T-helper 17 cell (primary cell): ENCODE measurements around the gene LGALS9B. TPM values are rescaled to one million over a fixed set of nuclear protein-coding genes. Genes with fewer than 3 reads are reported as not detected.
"Not testable (repeated sequence)": the region's sequence is repeated elsewhere in the genome, so short reads cannot be mapped to it uniquely, and the experiment has no call there.

Experiments
- ATAC-seq: fragments of 150-1000 bp; cut with Tn5 transposase; 2 replicates; pipeline ENCODE4 v1.10.0; 2021; ENCODE audit warnings: mild to moderate bottlenecking, moderate library complexity
- DNase-seq, 3 donors: peaks; one replicate each; pipeline versions ENCODE4 v3.0.0 to v3.0.0-alpha.2; 2020 to 2021
- H3K9me3 ChIP-seq: one replicate; pipeline ENCODE4 v1.7.0; 2013; ENCODE audit warnings: low read length, mild to moderate bottlenecking; ENCODE audit not compliant: control insufficient read depth, poor library complexity, severe bottlenecking
- H3K27ac Mint-ChIP-seq: one replicate; pipeline ENCODE4 v1.8.0; 2022; ENCODE audit warnings: mild to moderate bottlenecking, moderate library complexity, mixed read lengths
- H3K27me3 Mint-ChIP-seq: one replicate; pipeline ENCODE4 v1.8.0; 2022; ENCODE audit warnings: mixed read lengths
- H3K36me3 Mint-ChIP-seq: one replicate; pipeline ENCODE4 v1.8.0; 2022; ENCODE audit warnings: low read depth, mixed read lengths
- H3K4me1 Mint-ChIP-seq: one replicate; pipeline ENCODE4 v1.8.0; 2022; ENCODE audit warnings: mild to moderate bottlenecking, mixed read lengths
- H3K4me3 Mint-ChIP-seq: one replicate; pipeline ENCODE4 v1.8.0; 2022; ENCODE audit warnings: mild to moderate bottlenecking, moderate library complexity, mixed read lengths
- total RNA-seq, 4 donors: library from RNA in 2 of 4; stranded (reverse) in 2 of 4; gene quantifications; one replicate each; pipeline ENCODE4 v1.2.3 and lab custom pipeline; 2022 to 2026

LGALS9B gene
- total RNA-seq, 2 donors from 2014 or later, result not detected

- DNase-seq, ATAC-seq, H3K27me3 Mint-ChIP-seq, H3K27ac Mint-ChIP-seq, H3K9me3 ChIP-seq, H3K4me1 Mint-ChIP-seq, H3K36me3 Mint-ChIP-seq, H3K4me3 Mint-ChIP-seq: not testable (repeated sequence)
These were observed 9.4 kb downstream of the LGALS9B start for GRCh38 chr17:20457848-20458381.

GRCh38 chr17:20455106-20455505, 12.2 kb downstream of the LGALS9B start:
- not testable (repeated sequence) for H3K9me3 ChIP-seq, DNase-seq, H3K4me1 Mint-ChIP-seq, H3K27me3 Mint-ChIP-seq, ATAC-seq, H3K27ac Mint-ChIP-seq, H3K36me3 Mint-ChIP-seq, H3K4me3 Mint-ChIP-seq

- not testable (repeated sequence) for DNase-seq, H3K27ac Mint-ChIP-seq, H3K27me3 Mint-ChIP-seq, H3K36me3 Mint-ChIP-seq, ATAC-seq, H3K4me1 Mint-ChIP-seq, H3K9me3 ChIP-seq, H3K4me3 Mint-ChIP-seq
These were observed 13.4 kb downstream of the LGALS9B start for GRCh38 chr17:20453820-20454434.

- H3K4me3 Mint-ChIP-seq, H3K4me1 Mint-ChIP-seq, H3K36me3 Mint-ChIP-seq, ATAC-seq, H3K27me3 Mint-ChIP-seq, DNase-seq, H3K9me3 ChIP-seq, H3K27ac Mint-ChIP-seq: not testable (repeated sequence)
These were observed 16.5 kb downstream of the LGALS9B start for GRCh38 chr17:20450852-20451251.

- H3K27me3 Mint-ChIP-seq, H3K27ac Mint-ChIP-seq, H3K4me1 Mint-ChIP-seq, H3K36me3 Mint-ChIP-seq, DNase-seq, H3K9me3 ChIP-seq, H3K4me3 Mint-ChIP-seq, ATAC-seq: not testable (repeated sequence)
These were observed 19.6 kb downstream of the LGALS9B start for GRCh38 chr17:20447534-20448321.

- not testable (repeated sequence) for H3K4me1 Mint-ChIP-seq, H3K27me3 Mint-ChIP-seq, ATAC-seq, H3K4me3 Mint-ChIP-seq, H3K27ac Mint-ChIP-seq, H3K9me3 ChIP-seq, DNase-seq, H3K36me3 Mint-ChIP-seq
These were observed 20.4 kb downstream of the LGALS9B start for GRCh38 chr17:20446895-20447294.

- H3K27ac Mint-ChIP-seq, H3K4me3 Mint-ChIP-seq: not testable (repeated sequence)
These were observed 22.6 kb downstream of the LGALS9B start for GRCh38 chr17:20444581-20445236.

GRCh38 chr17:20444173-20444572, 23.2 kb downstream of the LGALS9B start:
- not testable (repeated sequence) for DNase-seq, H3K4me3 Mint-ChIP-seq, H3K27me3 Mint-ChIP-seq, H3K4me1 Mint-ChIP-seq, H3K36me3 Mint-ChIP-seq, H3K27ac Mint-ChIP-seq, ATAC-seq, H3K9me3 ChIP-seq

More at GRCh38 chr17:20444581-20445236, 22.6 kb downstream of the LGALS9B start:
- ATAC-seq, H3K27me3 Mint-ChIP-seq, H3K9me3 ChIP-seq, DNase-seq, H3K36me3 Mint-ChIP-seq, H3K4me1 Mint-ChIP-seq: not testable (repeated sequence)

- not testable (repeated sequence) for DNase-seq, H3K4me1 Mint-ChIP-seq, ATAC-seq, H3K4me3 Mint-ChIP-seq, H3K9me3 ChIP-seq, H3K36me3 Mint-ChIP-seq, H3K27me3 Mint-ChIP-seq, H3K27ac Mint-ChIP-seq
These were observed 23.7 kb downstream of the LGALS9B start for GRCh38 chr17:20443632-20444031.

GRCh38 chr17:20440665-20441064, 26.7 kb downstream of the LGALS9B start:
- not testable (repeated sequence) for ATAC-seq, H3K9me3 ChIP-seq, H3K4me3 Mint-ChIP-seq, DNase-seq, H3K27ac Mint-ChIP-seq, H3K36me3 Mint-ChIP-seq, H3K4me1 Mint-ChIP-seq, H3K27me3 Mint-ChIP-seq

GRCh38 chr17:20435166-20435565, 32.2 kb downstream of the LGALS9B start:
- DNase-seq, H3K27me3 Mint-ChIP-seq, ATAC-seq, H3K27ac Mint-ChIP-seq, H3K4me1 Mint-ChIP-seq, H3K36me3 Mint-ChIP-seq, H3K9me3 ChIP-seq, H3K4me3 Mint-ChIP-seq: not testable (repeated sequence)

GRCh38 chr17:20433382-20433781, 34.0 kb downstream of the LGALS9B start:
- not testable (repeated sequence) for H3K9me3 ChIP-seq, ATAC-seq, H3K36me3 Mint-ChIP-seq, H3K27ac Mint-ChIP-seq, DNase-seq, H3K27me3 Mint-ChIP-seq, H3K4me3 Mint-ChIP-seq, H3K4me1 Mint-ChIP-seq

- H3K27me3 Mint-ChIP-seq, DNase-seq, ATAC-seq, H3K4me3 Mint-ChIP-seq, H3K36me3 Mint-ChIP-seq, H3K27ac Mint-ChIP-seq, H3K4me1 Mint-ChIP-seq, H3K9me3 ChIP-seq: not testable (repeated sequence)
These were observed 40.1 kb downstream of the LGALS9B start for GRCh38 chr17:20427264-20427663.
